Measurements from ENCODE around the gene SLC1A5.
"Not testable (repeated sequence)": the region's sequence is repeated elsewhere in the genome, so short reads cannot be mapped to it uniquely, and the experiment has no call there.

The SLC1A5 gene

DNA sequence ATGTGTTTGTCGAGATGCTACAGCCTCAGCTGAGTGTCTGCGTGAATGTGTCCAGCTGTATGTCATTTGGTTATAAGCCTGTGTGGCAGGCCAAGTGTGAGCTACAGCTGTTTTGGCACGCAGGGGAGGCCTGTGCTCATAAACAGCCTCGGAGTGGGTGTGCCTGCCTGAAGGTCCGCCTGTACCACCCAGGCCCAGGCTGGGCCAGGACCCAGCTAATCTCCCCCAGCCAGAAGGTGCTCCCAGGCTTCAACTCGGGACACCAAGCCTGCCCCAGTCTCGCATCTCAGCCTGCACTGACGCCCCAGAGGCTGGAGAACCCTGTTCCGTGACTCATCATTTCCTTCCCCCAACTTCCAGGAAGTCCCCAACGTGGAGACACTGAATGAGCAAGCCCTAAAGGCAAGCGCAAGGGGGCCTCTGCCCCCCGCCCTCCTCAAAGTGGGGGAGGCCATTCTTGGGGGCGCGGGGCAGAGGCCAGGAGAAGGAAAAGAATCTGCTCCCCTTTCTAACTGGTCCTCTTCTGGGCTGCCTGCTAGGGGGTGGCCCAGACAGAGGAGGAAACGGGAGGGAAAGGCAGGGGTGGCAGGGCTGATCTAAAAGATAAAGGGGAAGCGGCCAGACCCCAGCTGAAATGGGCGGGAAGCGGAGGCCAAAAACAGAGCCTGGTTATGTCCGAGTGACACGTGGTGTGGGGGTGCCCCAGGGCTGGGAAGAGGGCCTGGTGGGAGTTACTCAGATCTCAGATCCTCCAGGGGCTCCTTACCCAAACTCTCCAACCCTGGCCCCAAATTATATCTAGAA, 2.0 kb downstream of the SLC1A5 start:
- Histone ChIP-seq H3K9me3 (ENCODE audit: control insufficient read depth, insufficient read depth, low read length) (no peaks in the 10 kb centered on the region), H3K36me3 (ENCODE audit: insufficient read depth, low read length) (peaks cover 12% of the 10 kb centered on the region), H3K4me1 (ENCODE audit: insufficient read depth, low read length) (peaks cover 16% of the 10 kb centered on the region), H3K9ac (ENCODE audit: low read depth, low read length) (peak overlapping the region; percentile 84)

- H3K9ac ChIP-seq (ENCODE audit: low read depth, low read length), result peak overlapping the region; percentile 84
- no peaks in the 10 kb centered on the region for H3K9me3 ChIP-seq (ENCODE audit: control insufficient read depth, insufficient read depth, low read length)
- peaks cover 16% of the 10 kb centered on the region for H3K4me1 ChIP-seq (ENCODE audit: insufficient read depth, low read length)
- peaks cover 15% of the 10 kb centered on the region for H3K36me3 ChIP-seq (ENCODE audit: insufficient read depth, low read length)
These were observed 2.5 kb downstream of the SLC1A5 start for GRCh38 chr19:46785980-46786235.

DNA sequence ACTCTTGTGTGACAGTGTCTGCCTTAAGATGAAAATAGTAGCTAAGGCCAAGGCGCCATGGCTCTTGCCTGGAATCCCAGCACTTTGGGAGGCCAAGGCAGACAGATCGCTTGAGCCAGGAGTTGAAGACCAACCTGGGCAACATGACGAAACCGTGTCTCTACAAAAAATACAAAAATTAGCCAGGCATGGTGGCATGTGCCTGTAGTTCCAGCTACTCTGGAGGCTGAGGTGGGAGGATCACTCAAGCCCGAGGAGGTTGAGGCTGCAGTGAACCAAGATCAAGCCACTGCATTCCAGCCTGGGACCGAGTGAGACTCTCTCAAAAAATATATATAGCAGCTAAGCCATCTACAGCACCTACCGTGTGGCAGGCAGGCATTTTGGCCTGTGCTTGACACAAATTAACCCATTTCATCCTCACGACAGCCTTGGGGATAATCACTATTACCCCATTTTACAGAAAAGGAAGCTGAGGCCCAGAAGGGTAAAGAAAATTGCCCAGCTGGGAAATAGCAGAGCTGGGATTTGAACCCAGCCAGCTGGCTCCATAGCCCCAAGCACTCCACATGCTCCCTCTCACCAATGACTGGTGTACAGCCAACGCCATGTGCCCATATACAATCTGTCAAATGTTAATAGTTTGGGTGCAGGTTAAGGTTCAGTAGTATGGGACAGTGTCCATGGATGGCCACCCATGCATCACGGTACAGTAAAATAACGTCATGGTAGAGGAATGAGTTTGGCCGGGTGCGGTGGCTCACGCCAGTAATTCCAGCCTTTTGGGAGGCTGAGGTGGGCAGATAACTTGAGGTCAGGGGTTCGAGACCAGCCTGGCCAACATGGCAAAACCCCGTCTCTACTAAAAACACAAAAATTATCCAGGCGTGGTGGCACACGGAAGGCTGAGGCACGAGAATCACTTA, 3.1 kb downstream of the SLC1A5 start:
- H3K4me1 ChIP-seq (ENCODE audit: insufficient read depth, low read length), result peaks cover 16% of the 10 kb centered on the region
- H3K9me3 ChIP-seq (ENCODE audit: control insufficient read depth, insufficient read depth, low read length), result no peaks in the 10 kb centered on the region
- H3K36me3 ChIP-seq (ENCODE audit: insufficient read depth, low read length), result peaks cover 18% of the 10 kb centered on the region
- peak overlapping the region; percentile 84 for H3K9ac ChIP-seq (ENCODE audit: low read depth, low read length)

DNA sequence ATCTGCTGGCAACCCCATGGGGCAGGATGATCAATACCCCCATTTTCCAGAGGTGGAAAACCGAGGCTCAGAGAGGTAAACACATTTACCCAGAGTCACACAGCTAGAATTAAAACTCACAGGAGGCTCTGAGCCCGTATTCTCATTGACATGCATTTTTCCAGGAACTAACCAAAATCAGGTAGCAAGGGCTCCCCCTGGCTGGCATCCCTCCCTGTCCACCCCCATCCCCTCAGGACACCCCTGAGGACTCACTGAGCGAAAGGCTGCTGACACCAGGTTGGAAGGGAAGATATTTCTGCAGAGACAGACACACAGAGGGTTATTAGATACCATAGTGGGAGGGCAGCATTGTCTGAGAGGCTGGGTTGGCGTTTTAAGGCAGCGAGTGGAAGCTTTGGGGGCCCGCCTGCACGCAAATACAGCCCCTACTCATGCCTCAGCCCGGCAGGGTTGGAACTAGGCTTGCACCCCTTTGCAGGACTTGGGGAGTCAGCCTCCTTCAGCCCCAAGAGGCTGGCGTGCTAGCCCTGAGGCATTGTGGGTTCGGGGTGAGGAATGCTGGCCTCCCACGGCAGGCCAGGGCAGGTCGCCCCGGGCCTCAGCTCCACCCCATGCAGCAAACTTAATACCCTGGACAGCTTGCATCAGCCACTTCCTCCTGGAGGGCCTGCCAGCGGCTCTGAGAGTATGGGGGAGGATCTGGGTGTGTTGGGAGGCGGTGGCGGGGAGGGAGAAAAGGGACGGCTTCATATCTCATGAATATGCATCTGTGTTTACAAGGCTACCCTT, 3.9 kb downstream of the SLC1A5 start:
- Histone ChIP-seq H3K9ac (ENCODE audit: low read depth, low read length) (peak overlapping the region; percentile 84), H3K36me3 (ENCODE audit: insufficient read depth, low read length) (peaks cover 19% of the 10 kb centered on the region), H3K4me1 (ENCODE audit: insufficient read depth, low read length) (peaks cover 16% of the 10 kb centered on the region), H3K9me3 (ENCODE audit: control insufficient read depth, insufficient read depth, low read length) (no peaks in the 10 kb centered on the region)

GRCh38 chr19:46783670-46784069, 4.7 kb downstream of the SLC1A5 start:
- H3K9ac ChIP-seq (ENCODE audit: low read depth, low read length), result peak overlapping the region; percentile 84
- no peaks in the 10 kb centered on the region for H3K9me3 ChIP-seq (ENCODE audit: control insufficient read depth, insufficient read depth, low read length)
- peaks cover 20% of the 10 kb centered on the region for H3K36me3 ChIP-seq (ENCODE audit: insufficient read depth, low read length)
- peaks cover 9% of the 10 kb centered on the region for H3K4me1 ChIP-seq (ENCODE audit: insufficient read depth, low read length)

DNA sequence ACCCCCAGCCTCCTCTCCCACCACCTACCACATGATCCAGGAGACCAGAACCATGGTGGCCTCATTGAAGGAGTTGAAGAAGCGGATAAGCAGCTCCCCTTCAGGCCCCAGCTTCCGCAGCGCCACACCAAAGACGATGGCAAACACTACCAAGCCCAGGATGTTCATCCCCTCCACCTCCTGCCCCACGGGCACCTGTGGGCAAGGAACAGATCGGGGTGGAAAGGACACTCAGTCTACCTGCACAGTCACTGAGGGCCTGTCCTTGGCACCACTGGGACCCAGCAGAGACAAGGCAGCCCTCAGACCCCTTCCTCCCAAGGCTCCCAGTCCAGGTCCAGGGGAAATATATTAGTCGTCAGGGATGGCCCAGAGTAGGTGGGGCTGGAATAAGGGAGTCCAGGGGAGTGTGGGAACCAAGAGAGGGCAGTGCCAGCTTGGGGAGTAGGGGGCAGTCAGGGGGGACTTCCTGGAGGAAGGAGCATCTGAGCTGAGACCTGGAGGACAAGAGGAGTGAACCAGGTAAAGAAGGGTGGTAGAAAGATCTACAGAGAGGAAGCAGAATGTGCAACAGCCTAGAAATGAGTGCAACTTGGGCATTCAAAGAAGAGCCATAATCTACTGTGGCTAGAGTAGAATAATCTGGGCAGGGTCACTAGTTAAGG, 5.9 kb downstream of the SLC1A5 start:
- H3K36me3 ChIP-seq (ENCODE audit: insufficient read depth, low read length), result peaks cover 20% of the 10 kb centered on the region

DNA sequence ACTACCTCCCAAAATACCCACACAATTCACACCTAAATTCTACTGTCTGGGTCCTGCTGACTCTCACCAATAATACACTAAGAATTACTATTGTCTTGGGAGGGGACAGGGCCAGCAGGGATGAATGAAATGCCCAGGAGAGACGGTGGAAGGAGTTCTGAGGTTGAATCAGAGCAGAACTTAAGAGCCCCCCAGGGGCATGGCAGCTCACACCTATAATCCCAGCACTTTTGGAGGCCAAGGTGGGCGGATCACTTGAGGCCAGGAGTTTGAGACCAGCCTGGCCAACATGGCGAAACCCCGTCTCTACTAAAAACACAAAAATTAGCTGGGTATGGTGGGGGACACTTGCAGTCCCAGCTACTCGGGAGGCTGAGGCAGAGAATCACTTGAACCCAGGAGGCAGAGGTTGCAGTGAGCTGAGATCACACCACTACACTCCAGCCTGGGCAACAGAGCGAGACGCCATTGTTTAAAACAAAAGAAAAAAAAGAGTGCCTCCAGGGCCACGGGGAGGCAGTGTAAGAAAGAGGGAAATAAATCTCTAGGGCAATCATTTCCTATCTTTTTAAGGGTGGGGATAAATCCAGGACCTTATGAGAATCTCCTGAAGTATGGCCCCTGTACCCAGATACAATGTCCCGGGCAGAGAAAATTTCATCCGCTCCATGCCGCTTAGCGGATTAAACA, 10.3 kb downstream of the SLC1A5 start:
- not testable (repeated sequence) for H3K4me1 ChIP-seq (ENCODE audit: insufficient read depth, low read length); H3K9ac ChIP-seq (ENCODE audit: low read depth, low read length); H3K9me3 ChIP-seq (ENCODE audit: control insufficient read depth, insufficient read depth, low read length)
- peaks cover 35% of the 10 kb centered on the region for H3K36me3 ChIP-seq (ENCODE audit: insufficient read depth, low read length)

More for the DNA sequence above, 5.9 kb downstream of the SLC1A5 start:
- no peaks in the 10 kb centered on the region for H3K9me3 ChIP-seq (ENCODE audit: control insufficient read depth, insufficient read depth, low read length)
- peaks cover 9% of the 10 kb centered on the region for H3K4me1 ChIP-seq (ENCODE audit: insufficient read depth, low read length)
- no peak overlapping the region for H3K9ac ChIP-seq (ENCODE audit: low read depth, low read length)

- H3K36me3 ChIP-seq (ENCODE audit: insufficient read depth, low read length), result peaks cover 27% of the 10 kb centered on the region
- H3K9ac ChIP-seq (ENCODE audit: low read depth, low read length), result no peak overlapping the region
These were observed 11.2 kb downstream of the SLC1A5 start for GRCh38 chr19:46776927-46777911.

DNA sequence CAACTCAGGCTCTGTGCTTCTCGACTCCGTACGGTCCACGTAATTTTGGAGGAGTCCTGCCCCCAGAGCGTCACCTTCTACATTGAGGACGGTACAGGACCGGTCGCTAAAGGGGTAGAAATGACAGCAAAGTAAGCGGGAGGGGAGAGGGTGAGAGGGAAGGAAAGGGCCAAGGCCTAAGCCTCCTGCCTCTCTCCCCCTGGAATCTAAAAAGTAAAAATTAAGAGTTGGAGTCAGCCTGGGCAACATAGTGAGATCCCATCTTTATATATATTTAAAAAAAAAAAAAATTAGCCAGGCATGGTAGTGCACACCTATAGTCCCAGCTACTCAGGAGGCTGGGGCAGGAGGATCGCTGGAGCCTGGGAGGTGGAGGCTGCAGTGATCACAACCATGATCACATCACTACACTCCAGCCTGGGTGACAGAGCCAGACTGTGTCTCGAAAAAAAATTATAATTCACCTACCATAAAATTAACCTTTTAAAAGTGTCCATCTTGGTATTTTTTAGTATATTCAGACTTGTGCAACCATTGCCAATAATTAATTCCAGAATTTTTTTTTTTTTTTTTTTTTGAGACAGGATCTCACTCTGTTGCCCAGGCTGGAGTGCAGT, 12.6 kb downstream of the SLC1A5 start:
- H3K36me3 ChIP-seq (ENCODE audit: insufficient read depth, low read length), result peaks cover 23% of the 10 kb centered on the region
- no peak overlapping the region for H3K9ac ChIP-seq (ENCODE audit: low read depth, low read length)
- H3K4me1 ChIP-seq (ENCODE audit: insufficient read depth, low read length), result no peaks in the 10 kb centered on the region
- no peaks in the 10 kb centered on the region for H3K9me3 ChIP-seq (ENCODE audit: control insufficient read depth, insufficient read depth, low read length)

More at GRCh38 chr19:46776927-46777911, 11.2 kb downstream of the SLC1A5 start:
- no peaks in the 10 kb centered on the region for H3K9me3 ChIP-seq (ENCODE audit: control insufficient read depth, insufficient read depth, low read length)
- H3K4me1 ChIP-seq (ENCODE audit: insufficient read depth, low read length), result no peaks in the 10 kb centered on the region

DNA sequence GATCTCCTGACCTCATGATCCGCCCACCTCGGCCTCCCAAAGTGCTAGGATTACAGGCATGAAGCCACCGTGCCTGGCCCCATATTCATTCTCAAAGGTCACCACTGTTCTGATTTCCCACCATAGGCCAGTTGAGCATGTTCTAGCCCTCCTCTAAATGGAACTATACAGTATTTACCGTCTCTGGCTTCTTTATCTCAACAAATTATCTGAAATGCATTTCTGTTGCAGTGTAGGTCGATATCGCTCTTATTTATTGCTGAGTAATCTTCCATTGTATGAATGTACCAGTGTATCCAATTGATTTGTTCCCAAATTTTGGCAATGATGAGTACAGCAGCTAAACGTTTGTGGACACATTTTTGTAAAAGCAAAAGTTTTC, 15.4 kb downstream of the SLC1A5 start:
- Histone ChIP-seq H3K9ac (ENCODE audit: low read depth, low read length) (no peak overlapping the region), H3K36me3 (ENCODE audit: insufficient read depth, low read length) (peaks cover 20% of the 10 kb centered on the region), H3K4me1 (ENCODE audit: insufficient read depth, low read length) (no peaks in the 10 kb centered on the region), H3K9me3 (ENCODE audit: control insufficient read depth, insufficient read depth, low read length) (no peaks in the 10 kb centered on the region)

DNA sequence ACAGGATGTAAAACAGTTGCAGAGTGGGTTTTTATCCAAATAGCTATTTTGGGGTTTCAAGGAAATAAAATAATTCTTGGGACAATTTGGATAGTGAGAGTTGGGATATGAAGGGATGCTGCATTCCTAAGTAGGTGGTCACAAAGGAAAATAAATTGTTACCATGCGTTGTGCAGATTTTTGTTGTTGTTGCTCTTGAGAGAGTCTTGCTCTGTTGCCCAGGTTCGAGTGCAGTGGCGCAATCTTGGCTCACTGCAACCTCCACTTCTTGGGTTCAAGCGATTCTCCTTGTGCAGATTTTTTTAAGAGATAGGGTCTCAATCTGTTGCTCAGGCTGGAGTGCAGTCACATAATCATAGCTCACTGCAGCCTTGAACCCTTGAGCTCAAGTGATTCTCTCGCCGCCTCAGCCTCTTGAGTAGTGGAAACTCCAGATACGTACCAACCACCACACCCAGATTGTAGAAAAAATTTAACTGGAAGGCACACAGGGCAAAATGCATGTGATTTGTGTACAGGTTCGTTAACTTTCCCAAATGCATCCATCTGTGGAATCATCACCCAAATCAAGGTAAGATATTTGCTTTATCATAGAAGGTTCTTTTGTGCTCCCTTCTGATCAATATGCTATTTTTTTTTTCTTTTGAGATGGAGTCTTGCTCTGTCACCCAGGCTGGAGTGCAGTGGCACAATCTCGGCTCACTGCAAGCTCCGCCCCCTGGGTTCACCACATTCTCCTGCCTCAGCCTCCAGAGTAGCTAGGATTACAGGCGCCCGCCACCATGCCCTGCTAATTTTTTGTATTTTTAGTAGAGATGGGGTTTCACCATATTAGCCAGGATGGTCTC, 16.0 kb downstream of the SLC1A5 start:
- no peaks in the 10 kb centered on the region for H3K4me1 ChIP-seq (ENCODE audit: insufficient read depth, low read length)
- H3K9ac ChIP-seq (ENCODE audit: low read depth, low read length), result no peak overlapping the region
- H3K36me3 ChIP-seq (ENCODE audit: insufficient read depth, low read length), result peaks cover 20% of the 10 kb centered on the region
- no peaks in the 10 kb centered on the region for H3K9me3 ChIP-seq (ENCODE audit: control insufficient read depth, insufficient read depth, low read length)

DNA sequence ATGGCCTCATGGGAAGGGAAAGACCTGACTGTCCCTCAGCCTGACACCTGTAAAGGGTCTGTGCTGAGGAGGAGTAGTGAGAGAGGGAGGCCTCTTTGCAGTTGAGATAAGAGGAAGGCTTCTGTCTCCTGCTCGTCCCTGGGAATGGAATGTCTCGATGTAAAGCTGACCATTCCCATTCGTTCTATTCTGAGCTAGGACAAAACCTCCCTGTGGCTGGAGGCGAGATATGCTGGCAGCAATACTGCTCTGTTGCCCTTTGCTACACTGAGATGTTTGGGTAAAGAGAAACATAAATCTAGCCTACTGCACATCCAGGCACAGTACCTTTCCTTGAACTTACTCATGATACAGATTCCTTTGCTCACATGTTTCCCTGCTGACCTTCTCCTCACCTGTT, 19.6 kb downstream of the SLC1A5 start:
- H3K9ac ChIP-seq (ENCODE audit: low read depth, low read length); H3K4me1 ChIP-seq (ENCODE audit: insufficient read depth, low read length); H3K36me3 ChIP-seq (ENCODE audit: insufficient read depth, low read length); H3K9me3 ChIP-seq (ENCODE audit: control insufficient read depth, insufficient read depth, low read length): not testable (repeated sequence)
